Keratinocyte (primary cell): ENCODE results near the gene TNIK. TPM values are rescaled to one million over a fixed set of nuclear protein-coding genes. Genes with fewer than 3 reads are reported as not detected.

Experiments used
- DNase-seq: peaks from one replicate; pipeline ENCODE4 v3.0.0-alpha.2; 2011; ENCODE audit warnings: low read depth, missing footprints, low spot score
- FAIRE-seq: peaks from 2 replicates; lab custom pipeline; 2011; peaks lifted over from hg19 to GRCh38; lab: Jason Lieb, UNC
- H2AFZ ChIP-seq: 2 replicates; pipeline ENCODE4 v1.6.0; 2012; ENCODE audit warnings: low read length, control low read depth, inconsistent platforms; ENCODE audit not compliant: control insufficient read depth
- H3K27ac ChIP-seq: 2 replicates; pipeline ENCODE4 v1.5.1; 2011; ENCODE audit warnings: low read length; ENCODE audit not compliant: control insufficient read depth, insufficient read depth
- H3K27me3 ChIP-seq: 3 replicates; pipeline ENCODE4 v1.6.0; 2011; ENCODE audit warnings: low read length; ENCODE audit not compliant: control insufficient read depth, insufficient read depth; ENCODE audit errors: extremely low read depth
- H3K36me3 ChIP-seq, 2 experiments: 2 replicates in 1 of 2; 3 replicates in 1 of 2; pipeline ENCODE4 v1.5.1; 2011; ENCODE audit warnings: low read length in 2 of 2, mild to moderate bottlenecking in 1 of 2; ENCODE audit not compliant: control insufficient read depth in 2 of 2, insufficient read depth in 2 of 2; ENCODE audit errors: extremely low read depth in 1 of 2
- H3K4me1 ChIP-seq: 3 replicates; pipeline ENCODE4 v1.5.1; 2011; ENCODE audit warnings: low read length; ENCODE audit not compliant: control insufficient read depth, insufficient read depth; ENCODE audit errors: extremely low read depth
- H3K4me2 ChIP-seq: 3 replicates; pipeline ENCODE4 v1.6.0; 2011; ENCODE audit warnings: low read depth, low read length; ENCODE audit not compliant: control insufficient read depth, insufficient read depth; ENCODE audit errors: extremely low read depth
- H3K4me3 ChIP-seq, 3 experiments: fragments of 200-600 bp in 1 of 3; sonication (generic) in 1 of 3; 2 replicates in 2 of 3; 3 replicates in 1 of 3; pipeline ENCODE4 v1.5.1; 2011 to 2016; ENCODE audit warnings: low read length in 3 of 3, mild to moderate bottlenecking in 3 of 3, control low read depth in 2 of 3, inconsistent platforms in 1 of 3, low read depth in 1 of 3, mixed read lengths in 1 of 3, mixed run types in 1 of 3, moderate library complexity in 1 of 3; ENCODE audit not compliant: control insufficient read depth in 2 of 3, insufficient read depth in 2 of 3; ENCODE audit errors: extremely low read depth in 1 of 3
- H3K79me2 ChIP-seq: 2 replicates; pipeline ENCODE4 v1.6.0; 2012; ENCODE audit warnings: low read length; ENCODE audit not compliant: control insufficient read depth, insufficient read depth
- H3K9ac ChIP-seq: 3 replicates; pipeline ENCODE4 v1.6.0; 2011; ENCODE audit warnings: low read length; ENCODE audit not compliant: control insufficient read depth, insufficient read depth; ENCODE audit errors: extremely low read depth
- H3K9me1 ChIP-seq: 3 replicates; pipeline ENCODE4 v1.6.0; 2011; ENCODE audit warnings: low read length; ENCODE audit not compliant: control insufficient read depth, insufficient read depth; ENCODE audit errors: extremely low read depth
- H3K9me3 ChIP-seq: 2 replicates; pipeline ENCODE4 v1.5.1; 2012; ENCODE audit warnings: low read depth, low read length; ENCODE audit not compliant: control insufficient read depth
- H4K20me1 ChIP-seq: 3 replicates; pipeline ENCODE4 v1.6.0; 2011; ENCODE audit warnings: low read length; ENCODE audit not compliant: control insufficient read depth, insufficient read depth; ENCODE audit errors: extremely low read depth
- EZH2 ChIP-seq: IDR thresholded peaks from one replicate; pipeline ENCODE4 v1.6.1; 2012; ENCODE audit warnings: inconsistent platforms, mild to moderate bottlenecking, low read length, moderate library complexity
- dilution Hi-C: fragments of 300-500 bp; cut with MboI; formaldehyde crosslinking; loops from one replicate; pipeline ENCODE4 v1.7.0; 2020; ENCODE audit warnings: low sequenced_read_pairs; ENCODE audit not compliant: extremely low pct_ligation_motif_present
- polyA plus RNA-seq, 5 experiments: library from polyadenylated mRNA; depleted of rRNA in 3 of 5; stranded (reverse) in 3 of 5; stranded (forward) in 1 of 5; unstranded in 1 of 5; fragments of >200 nt; gene quantifications; 1 replicate in 1 of 5; 2 replicates in 3 of 5; 3 replicates in 1 of 5; pipeline versions ENCODE4 v1.2.1 to v1.2.3, GENCODE V29; 2011 to 2012; ENCODE audit warnings: missing spikeins in 2 of 5, low read depth in 1 of 5, low replicate concordance in 1 of 5
- TF ChIP-seq, protein P1 (sequence below), 3 experiments: IDR thresholded peaks in 1 of 3; conservative IDR thresholded peaks in 1 of 3; optimal IDR thresholded peaks in 1 of 3; 2 replicates in 2 of 3; 3 replicates in 1 of 3; pipeline versions ENCODE3 to v1.5.1; 2011; ENCODE audit warnings: low read length in 3 of 3, mild to moderate bottlenecking in 3 of 3, moderate library complexity in 2 of 3, control low read depth in 1 of 3, inconsistent platforms in 1 of 3; ENCODE audit not compliant: insufficient read depth in 2 of 3; ENCODE audit errors: extremely low read depth in 1 of 3

The TNIK gene
- polyA plus RNA-seq, 1 donor (not counting 4 experiments of a cell fraction or from before 2014, with no cell fraction given), result 4.4 TPM

DNA sequence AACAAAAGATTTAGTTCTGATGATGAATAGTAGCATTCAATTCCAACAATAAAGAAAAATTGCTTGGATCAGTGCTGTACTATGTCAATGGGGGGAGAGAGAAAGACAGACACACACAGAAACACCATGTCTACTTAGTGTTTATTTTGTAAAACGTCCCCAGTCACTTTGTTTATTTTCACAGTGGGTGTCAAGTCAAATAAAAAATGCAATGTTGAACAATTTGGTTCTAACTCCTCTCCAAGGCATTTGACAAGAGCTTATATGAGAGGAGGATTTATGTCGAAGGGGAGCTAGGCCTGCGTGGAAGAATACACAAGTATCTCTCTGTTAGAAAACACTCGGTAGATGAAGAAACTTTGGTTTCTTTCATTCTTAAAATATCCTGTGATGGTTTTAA is 232.0 kb downstream of the TNIK start:
- H3K79me2 ChIP-seq, result no peaks in the 10 kb centered on the region
- H3K9me1 ChIP-seq, result no peaks in the 10 kb centered on the region
- H3K4me1 ChIP-seq, result peaks cover 13% of the 10 kb centered on the region
- H2AFZ ChIP-seq, result no peak overlapping the region
- H4K20me1 ChIP-seq, result no peaks in the 10 kb centered on the region
- H3K9ac ChIP-seq, result no peak overlapping the region
- H3K27me3 ChIP-seq, result no peaks in the 10 kb centered on the region
- dilution Hi-C loops, result no loop called here
- TF ChIP-seq EZH2, result no peak
- TF ChIP-seq, protein P1, sequence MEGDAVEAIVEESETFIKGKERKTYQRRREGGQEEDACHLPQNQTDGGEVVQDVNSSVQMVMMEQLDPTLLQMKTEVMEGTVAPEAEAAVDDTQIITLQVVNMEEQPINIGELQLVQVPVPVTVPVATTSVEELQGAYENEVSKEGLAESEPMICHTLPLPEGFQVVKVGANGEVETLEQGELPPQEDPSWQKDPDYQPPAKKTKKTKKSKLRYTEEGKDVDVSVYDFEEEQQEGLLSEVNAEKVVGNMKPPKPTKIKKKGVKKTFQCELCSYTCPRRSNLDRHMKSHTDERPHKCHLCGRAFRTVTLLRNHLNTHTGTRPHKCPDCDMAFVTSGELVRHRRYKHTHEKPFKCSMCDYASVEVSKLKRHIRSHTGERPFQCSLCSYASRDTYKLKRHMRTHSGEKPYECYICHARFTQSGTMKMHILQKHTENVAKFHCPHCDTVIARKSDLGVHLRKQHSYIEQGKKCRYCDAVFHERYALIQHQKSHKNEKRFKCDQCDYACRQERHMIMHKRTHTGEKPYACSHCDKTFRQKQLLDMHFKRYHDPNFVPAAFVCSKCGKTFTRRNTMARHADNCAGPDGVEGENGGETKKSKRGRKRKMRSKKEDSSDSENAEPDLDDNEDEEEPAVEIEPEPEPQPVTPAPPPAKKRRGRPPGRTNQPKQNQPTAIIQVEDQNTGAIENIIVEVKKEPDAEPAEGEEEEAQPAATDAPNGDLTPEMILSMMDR (optimal IDR thresholded peaks at IDR 0.05 in 1 of 3, IDR thresholded peaks at IDR 0.05 in 1 of 3, conservative IDR thresholded peaks at IDR 0.05 in 1 of 3; ENCODE audit: extremely low read depth in 1 of 3, insufficient read depth in 2 of 3, low read length in 3 of 3), result no peak
- H3K36me3 ChIP-seq, result peaks cover 0 to 2% of the 10 kb centered on the region in 2 experiments
- H3K27ac ChIP-seq, result no peak overlapping the region
- no peak overlapping the region for H3K4me3 ChIP-seq
- DNase-seq, result no peak
- H3K9me3 ChIP-seq, result no peaks in the 10 kb centered on the region
- no peak overlapping the region for H3K4me2 ChIP-seq
- FAIRE-seq, result no peak

DNA sequence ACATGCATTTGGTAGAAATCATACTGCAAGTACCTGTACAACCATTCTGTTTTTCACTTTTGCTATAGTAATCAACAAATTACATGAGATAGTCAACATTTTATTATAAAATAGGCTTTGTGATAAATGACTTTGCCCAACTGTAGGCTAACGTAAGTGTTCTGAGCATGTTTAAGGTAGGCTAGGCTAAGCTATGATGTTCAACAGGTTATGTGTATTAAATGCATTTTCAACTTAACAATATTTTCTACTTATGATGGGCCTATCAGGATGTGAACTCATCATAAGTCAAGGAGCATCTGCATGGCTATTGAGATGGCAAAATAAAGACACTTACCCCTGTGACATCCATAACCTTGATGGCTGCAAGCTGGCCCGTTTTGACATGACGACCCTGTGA is 232.4 kb downstream of the TNIK start:
- Histone ChIP-seq H3K36me3 (peaks cover 0 to 2% of the 10 kb centered on the region in 2 experiments), H3K27ac (no peak overlapping the region), H3K9ac (no peak overlapping the region), H3K4me2 (no peak overlapping the region), H2AFZ (no peak overlapping the region), H4K20me1 (no peaks in the 10 kb centered on the region), H3K9me3 (no peaks in the 10 kb centered on the region), H3K9me1 (no peaks in the 10 kb centered on the region), H3K79me2 (no peaks in the 10 kb centered on the region), H3K27me3 (no peaks in the 10 kb centered on the region), H3K4me3 (no peak overlapping the region), H3K4me1 (peaks cover 13% of the 10 kb centered on the region)
- FAIRE-seq, result no peak
- dilution Hi-C loops, result no loop called here
- no peak for TF ChIP-seq EZH2
- TF ChIP-seq, protein P1 (optimal IDR thresholded peaks at IDR 0.05 in 1 of 3, IDR thresholded peaks at IDR 0.05 in 1 of 3, conservative IDR thresholded peaks at IDR 0.05 in 1 of 3; ENCODE audit: extremely low read depth in 1 of 3, insufficient read depth in 2 of 3, low read length in 3 of 3), result no peak
- DNase-seq, result no peak
